ENCODE measurements around the gene ITPR2.
"Not testable (repeated sequence)": the region's sequence is repeated elsewhere in the genome, so short reads cannot be mapped to it uniquely, and the experiment has no call there.

ITPR2 gene

GRCh38 chr12:26345471-26346003 lies 487.5 kb downstream of the ITPR2 start:
- peak in 1 of 2 experiments; percentile 4 for DNase-seq (ENCODE audit: low read depth in 2 of 2)

- no peak for DNase-seq (ENCODE audit: low read depth in 2 of 2)
Measured at GRCh38 chr12:26341491-26341890, 491.5 kb downstream of the ITPR2 start.

- DNase-seq (ENCODE audit: low read depth in 2 of 2) = no peak
Measured at GRCh38 chr12:26340649-26341048, 492.3 kb downstream of the ITPR2 start.

GRCh38 chr12:26339976-26340375 lies 493.0 kb downstream of the ITPR2 start:
- no peak for DNase-seq (ENCODE audit: low read depth in 2 of 2)

GRCh38 chr12:26338586-26339572 lies 494.1 kb downstream of the ITPR2 start:
- DNase-seq (ENCODE audit: low read depth in 2 of 2) = peak in 1 of 2 experiments; percentile 6

GRCh38 chr12:26335651-26336050 lies 497.3 kb downstream of the ITPR2 start:
- no peak for DNase-seq (ENCODE audit: low read depth in 2 of 2)

GRCh38 chr12:26334621-26335124 lies 498.3 kb downstream of the ITPR2 start:
- no peak for DNase-seq (ENCODE audit: low read depth in 2 of 2)

GRCh38 chr12:26331960-26332359 lies 501.0 kb downstream of the ITPR2 start:
- DNase-seq (ENCODE audit: low read depth in 2 of 2) = no peak

- no peak for DNase-seq (ENCODE audit: low read depth in 2 of 2)
Measured at GRCh38 chr12:26331136-26331535, 501.9 kb downstream of the ITPR2 start.

- DNase-seq (ENCODE audit: low read depth in 2 of 2) = no peak
Measured at GRCh38 chr12:26327975-26328644, 504.9 kb downstream of the ITPR2 start.

- DNase-seq (ENCODE audit: low read depth in 2 of 2) = no peak
Measured at GRCh38 chr12:26323673-26324072, 509.3 kb downstream of the ITPR2 start.

GRCh38 chr12:26319511-26319910 lies 513.5 kb downstream of the ITPR2 start:
- DNase-seq (ENCODE audit: low read depth in 2 of 2) = peak; percentile 50 to 56

- peak in 1 of 2 experiments; percentile 9 for DNase-seq (ENCODE audit: low read depth in 2 of 2)
Measured at GRCh38 chr12:26318661-26319068, 514.3 kb downstream of the ITPR2 start.

GRCh38 chr12:26317942-26318575 lies 514.9 kb downstream of the ITPR2 start:
- peak in 1 of 2 experiments; percentile 19 for DNase-seq (ENCODE audit: low read depth in 2 of 2)

- not testable (repeated sequence) for DNase-seq (ENCODE audit: low read depth in 2 of 2)
Measured at GRCh38 chr12:26314103-26314502, 518.9 kb downstream of the ITPR2 start.

GRCh38 chr12:26310489-26310888 lies 522.5 kb downstream of the ITPR2 start:
- DNase-seq (ENCODE audit: low read depth in 2 of 2) = not testable (repeated sequence)

- no peak for DNase-seq (ENCODE audit: low read depth in 2 of 2)
Measured at GRCh38 chr12:26309634-26310033, 523.4 kb downstream of the ITPR2 start.

GRCh38 chr12:26304273-26304672 lies 528.7 kb downstream of the ITPR2 start:
- DNase-seq (ENCODE audit: low read depth in 2 of 2) = no peak

- no peak for DNase-seq (ENCODE audit: low read depth in 2 of 2)
Measured at GRCh38 chr12:26303418-26303817, 529.6 kb downstream of the ITPR2 start.

- no peak for DNase-seq (ENCODE audit: low read depth in 2 of 2)
Measured at GRCh38 chr12:26302776-26303175, 530.2 kb downstream of the ITPR2 start.

GRCh38 chr12:26299751-26300150 lies 533.2 kb downstream of the ITPR2 start:
- DNase-seq (ENCODE audit: low read depth in 2 of 2) = no peak
